Endothelial cell of umbilical vein (primary cell): ENCODE measurements around the gene SMARCA4. TPM values are rescaled to one million over a fixed set of nuclear protein-coding genes. Genes with fewer than 3 reads are reported as not detected.

ENCODE experiments used
- BruUV-seq: library from RNA; stranded (reverse); fragments of 400-500 nt; replicated peaks from 2 replicates; lab custom pipeline; 2021; lab: Mats Ljungman, UMichigan
- CTCF ChIA-PET: fragments of 300-600, 350-600 bp; sonication (Branson Sonifier 250); formaldehyde crosslinking; loops from one replicate; lab custom pipeline; 2021; ENCODE audit warnings: antibody characterized with exemption, inconsistent platforms; lab: Charles Lee
- POLR2A ChIA-PET: fragments of 300-600, 350-600 bp; sonication (Branson Sonifier 250); formaldehyde crosslinking; loops from one replicate; lab custom pipeline; 2021; ENCODE audit warnings: antibody characterized with exemption, inconsistent platforms; lab: Charles Lee
- DNase-seq: peaks from one replicate; pipeline ENCODE4 v3.0.0-alpha.2; 2011; ENCODE audit warnings: low read depth, low spot score
- FAIRE-seq: peaks from 2 replicates; lab custom pipeline; 2011; peaks lifted over from hg19 to GRCh38; lab: Jason Lieb, UNC
- H2AFZ ChIP-seq: 2 replicates; pipeline ENCODE4 v1.6.0; 2012; ENCODE audit warnings: low read depth, low read length, control low read depth, inconsistent platforms
- H3K27ac ChIP-seq: 2 replicates; pipeline ENCODE4 v1.5.1; 2011; ENCODE audit warnings: low read depth, mild to moderate bottlenecking, control low read depth, low read length, moderate library complexity; ENCODE audit not compliant: insufficient read depth
- H3K27me3 ChIP-seq, 2 experiments: 2 replicates each; pipeline versions ENCODE4 v1.6.0 to v1.6.1; 2011; ENCODE audit warnings: low read length in 2 of 2, mixed read lengths in 1 of 2; ENCODE audit not compliant: control insufficient read depth in 2 of 2, insufficient read depth in 2 of 2
- H3K36me3 ChIP-seq, 2 experiments: 2 replicates in 1 of 2; 3 replicates in 1 of 2; pipeline ENCODE4 v1.5.1; 2011; ENCODE audit warnings: low read length in 2 of 2, mild to moderate bottlenecking in 1 of 2, moderate library complexity in 1 of 2; ENCODE audit not compliant: control insufficient read depth in 2 of 2, insufficient read depth in 2 of 2; ENCODE audit errors: extremely low read depth in 1 of 2
- H3K4me1 ChIP-seq: 3 replicates; pipeline ENCODE4 v1.5.1; 2011; ENCODE audit warnings: mild to moderate bottlenecking, low read length; ENCODE audit not compliant: control insufficient read depth, insufficient read depth; ENCODE audit errors: extremely low read depth
- H3K4me2 ChIP-seq: 2 replicates; pipeline ENCODE4 v1.6.1; 2011; ENCODE audit warnings: low read length, control low read depth, mixed read lengths; ENCODE audit not compliant: insufficient read depth
- H3K4me3 ChIP-seq, 3 experiments: fragments of 200-600 bp in 1 of 3; sonication (generic), shearing (Covaris generic) in 1 of 3; replicated peaks in 1 of 3; 2 replicates each; pipeline ENCODE4 v1.5.1; 2011 to 2016; ENCODE audit warnings: control low read depth in 3 of 3, low read length in 3 of 3, mild to moderate bottlenecking in 2 of 3, inconsistent platforms in 1 of 3, low read depth in 1 of 3, moderate library complexity in 1 of 3; ENCODE audit not compliant: insufficient read depth in 1 of 3
- H3K79me2 ChIP-seq: 2 replicates; pipeline ENCODE4 v1.6.0; 2012; ENCODE audit warnings: low read length, inconsistent platforms; ENCODE audit not compliant: control insufficient read depth, insufficient read depth
- H3K9ac ChIP-seq: replicated peaks from 2 replicates; pipeline ENCODE3; 2011; ENCODE audit warnings: low read length, control low read depth; ENCODE audit not compliant: insufficient read depth; ENCODE audit errors: extremely low read depth
- H3K9me1 ChIP-seq: replicated peaks from 3 replicates; pipeline ENCODE4 v1.6.0; 2011; ENCODE audit warnings: mild to moderate bottlenecking, low read length; ENCODE audit not compliant: control insufficient read depth, insufficient read depth; ENCODE audit errors: extremely low read depth
- H3K9me3 ChIP-seq: replicated peaks from 2 replicates; pipeline ENCODE4 v1.5.1; 2012; ENCODE audit warnings: low read length, inconsistent platforms; ENCODE audit not compliant: control insufficient read depth, insufficient read depth
- H4K20me1 ChIP-seq: replicated peaks from 2 replicates; pipeline ENCODE3; 2011; ENCODE audit warnings: mild to moderate bottlenecking, low read length; ENCODE audit not compliant: control insufficient read depth, insufficient read depth; ENCODE audit errors: extremely low read depth
- EZH2 ChIP-seq: IDR thresholded peaks from 2 replicates; pipeline ENCODE4 v1.6.1; 2012; ENCODE audit warnings: borderline replicate concordance, low read depth, mild to moderate bottlenecking, moderate library complexity, low read length, inconsistent platforms; ENCODE audit not compliant: severe bottlenecking
- FOS ChIP-seq: IDR thresholded peaks from 2 replicates; pipeline ENCODE4 v1.6.1; 2011; ENCODE audit warnings: mild to moderate bottlenecking, low read length, moderate library complexity, borderline replicate concordance; ENCODE audit not compliant: insufficient read depth
- POLR2A ChIP-seq: IDR thresholded peaks from 2 replicates; pipeline ENCODE4 v1.6.1; 2012; ENCODE audit warnings: low read depth, mild to moderate bottlenecking, control low read depth, low read length
- POLR2AphosphoS5 ChIP-seq: IDR thresholded peaks from 2 replicates; pipeline ENCODE4 v1.6.1; 2012; ENCODE audit warnings: low read depth, mild to moderate bottlenecking, control low read depth, low read length, moderate library complexity; ENCODE audit not compliant: insufficient read depth
- dilution Hi-C: fragments of 300-500 bp; cut with MboI; formaldehyde crosslinking; loops from one replicate; pipeline ENCODE4 v1.15.0; 2019; ENCODE audit warnings: low sequenced_read_pairs; ENCODE audit not compliant: extremely low pct_ligation_motif_present
- intact Hi-C: fragments of 100-400 bp; cut with micrococcal nuclease; formaldehyde crosslinking; loops from one replicate; pipeline ENCODE4 v1.10.0; 2022
- polyA plus RNA-seq, 4 experiments: library from polyadenylated mRNA; depleted of rRNA in 3 of 4; stranded (reverse) in 3 of 4; unstranded in 1 of 4; fragments of >200 nt; gene quantifications; 2 replicates each; pipeline versions ENCODE4 v1.2.1 to v1.2.3, GENCODE V29; 2011 to 2012; ENCODE audit warnings: missing spikeins in 1 of 4
- total RNA-seq: library from RNA; stranded (reverse); gene quantifications from 2 replicates; pipeline ENCODE4 v1.2.3, GENCODE V29; 2021
- TF ChIP-seq, protein P1 (sequence below), 2 donors: IDR thresholded peaks; 1 replicate in 1 of 2; 2 replicates in 1 of 2; pipeline ENCODE4 v1.5.1; 2011; ENCODE audit warnings: low read length in 2 of 2, mild to moderate bottlenecking in 2 of 2, moderate library complexity in 2 of 2, control low read depth in 1 of 2, inconsistent platforms in 1 of 2, low read depth in 1 of 2; ENCODE audit not compliant: insufficient read depth in 1 of 2; ENCODE audit errors: extremely low read depth in 1 of 2

The SMARCA4 gene
- total and polyA plus RNA-seq, 2 donors (not counting 3 experiments of a cell fraction or from before 2014, with no cell fraction given) = 65.0 to 177 TPM

- Histone ChIP-seq H3K9me3 (no peaks in the 10 kb centered on the region), H3K79me2 (no peaks in the 10 kb centered on the region), H3K9ac (no peak overlapping the region), H3K4me1 (no peaks in the 10 kb centered on the region), H3K9me1 (no peaks in the 10 kb centered on the region), H3K36me3 (peaks cover under 1 to 32% of the 10 kb centered on the region in 2 experiments), H4K20me1 (no peaks in the 10 kb centered on the region), H2AFZ (no peak overlapping the region), H3K27me3 (no peaks in the 10 kb centered on the region), H3K4me3 (no peak overlapping the region), H3K27ac (no peak overlapping the region), H3K4me2 (no peak overlapping the region)
- ChIA-PET CTCF (no interaction called here), POLR2A (no interaction called here)
- BruUV-seq = no TSS peak
- no peak for FAIRE-seq
- no peak for DNase-seq
- intact Hi-C loops (loop anchor here (5.0 kb wide), 1 partner anchor 33 kb away; the partner anchor contains the start of gene LDLR), dilution Hi-C loops (no loop called here)
- no peak for TF ChIP-seq FOS
- TF ChIP-seq EZH2 = no peak
- no peak for TF ChIP-seq POLR2AphosphoS5
These were observed 93.4 kb downstream of the SMARCA4 start for GRCh38 chr19:11054200-11054599.

- BruUV-seq = no TSS peak
- intact Hi-C loops = loop anchor here (5.0 kb wide), 1 partner anchor 33 kb away; the partner anchor contains the start of gene LDLR
- no peaks in the 10 kb centered on the region for H3K9me1 ChIP-seq
These were observed 93.8 kb downstream of the SMARCA4 start for GRCh38 chr19:11054628-11055027.

More at GRCh38 chr19:11054628-11055027, 93.8 kb downstream of the SMARCA4 start:
- Histone ChIP-seq H3K9ac (no peak overlapping the region), H3K4me3 (no peak overlapping the region), H3K27me3 (no peaks in the 10 kb centered on the region), H3K36me3 (peaks cover 3 to 32% of the 10 kb centered on the region in 2 experiments), H4K20me1 (no peaks in the 10 kb centered on the region), H3K4me2 (no peak overlapping the region), H2AFZ (no peak overlapping the region), H3K4me1 (no peaks in the 10 kb centered on the region), H3K27ac (no peak overlapping the region), H3K9me3 (no peaks in the 10 kb centered on the region), H3K79me2 (no peaks in the 10 kb centered on the region)
- DNase-seq = no peak
- ChIA-PET CTCF (no interaction called here), POLR2A (no interaction called here)
- peak; percentile 33 for FAIRE-seq
- TF ChIP-seq POLR2A (no peak), EZH2 (no peak)
- TF ChIP-seq, protein P1, sequence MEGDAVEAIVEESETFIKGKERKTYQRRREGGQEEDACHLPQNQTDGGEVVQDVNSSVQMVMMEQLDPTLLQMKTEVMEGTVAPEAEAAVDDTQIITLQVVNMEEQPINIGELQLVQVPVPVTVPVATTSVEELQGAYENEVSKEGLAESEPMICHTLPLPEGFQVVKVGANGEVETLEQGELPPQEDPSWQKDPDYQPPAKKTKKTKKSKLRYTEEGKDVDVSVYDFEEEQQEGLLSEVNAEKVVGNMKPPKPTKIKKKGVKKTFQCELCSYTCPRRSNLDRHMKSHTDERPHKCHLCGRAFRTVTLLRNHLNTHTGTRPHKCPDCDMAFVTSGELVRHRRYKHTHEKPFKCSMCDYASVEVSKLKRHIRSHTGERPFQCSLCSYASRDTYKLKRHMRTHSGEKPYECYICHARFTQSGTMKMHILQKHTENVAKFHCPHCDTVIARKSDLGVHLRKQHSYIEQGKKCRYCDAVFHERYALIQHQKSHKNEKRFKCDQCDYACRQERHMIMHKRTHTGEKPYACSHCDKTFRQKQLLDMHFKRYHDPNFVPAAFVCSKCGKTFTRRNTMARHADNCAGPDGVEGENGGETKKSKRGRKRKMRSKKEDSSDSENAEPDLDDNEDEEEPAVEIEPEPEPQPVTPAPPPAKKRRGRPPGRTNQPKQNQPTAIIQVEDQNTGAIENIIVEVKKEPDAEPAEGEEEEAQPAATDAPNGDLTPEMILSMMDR (IDR thresholded peaks at IDR 0.05; ENCODE audit: extremely low read depth in 1 of 2, insufficient read depth in 1 of 2, low read depth in 1 of 2, low read length in 2 of 2) = no peak
- dilution Hi-C loops = no loop called here
